Spleen (tissue), 11 donors: Measurements from ENCODE around the gene AFAP1. TPM values are rescaled to one million over a fixed set of nuclear protein-coding genes. Genes with fewer than 3 reads are reported as not detected.

ENCODE experiments used
- DNase-seq: peaks from one replicate; pipeline ENCODE4 v3.0.0-alpha.2; 2020
- H3K27ac ChIP-seq, 8 donors: fragments of 200-600 bp; sonication (generic) in 7 of 8; 1 replicate in 4 of 8; 2 replicates in 4 of 8; pipeline versions ENCODE4 v1.5.0 to v1.8.0; 2016 to 2021; ENCODE audit warnings: inconsistent platforms in 4 of 8, mild to moderate bottlenecking in 4 of 8, moderate library complexity in 1 of 8
- H3K27me3 ChIP-seq, 7 donors: fragments of 200-600 bp; sonication (generic) in 6 of 7; replicated peaks in 1 of 7; 1 replicate in 4 of 7; 2 replicates in 3 of 7; pipeline versions ENCODE4 v1.5.0 to v1.8.0; 2016 to 2021; ENCODE audit warnings: inconsistent platforms in 3 of 7, mild to moderate bottlenecking in 1 of 7
- H3K36me3 ChIP-seq, 6 donors: fragments of 200-600 bp; sonication (generic) in 5 of 6; 1 replicate in 4 of 6; 2 replicates in 2 of 6; pipeline versions ENCODE4 v1.5.0 to v1.8.0; 2016 to 2021; ENCODE audit warnings: inconsistent platforms in 2 of 6
- H3K4me1 ChIP-seq, 6 donors: fragments of 200-600 bp; sonication (generic) in 5 of 6; 1 replicate in 3 of 6; 2 replicates in 3 of 6; pipeline versions ENCODE4 v1.5.0 to v1.8.0; 2016 to 2021; ENCODE audit warnings: inconsistent platforms in 3 of 6
- H3K4me3 ChIP-seq, 8 donors: fragments of 200-600 bp; sonication (generic) in 7 of 8; 1 replicate in 4 of 8; 2 replicates in 4 of 8; pipeline versions ENCODE4 v1.5.0 to v1.8.0; 2016 to 2021; ENCODE audit warnings: inconsistent platforms in 4 of 8, mild to moderate bottlenecking in 4 of 8, moderate library complexity in 2 of 8
- H3K9me3 ChIP-seq, 8 donors: fragments of 200-600 bp; sonication (generic) in 7 of 8; 1 replicate in 4 of 8; 2 replicates in 4 of 8; pipeline versions ENCODE4 v1.5.0 to v1.8.0; 2016 to 2021; ENCODE audit warnings: inconsistent platforms in 4 of 8
- CTCF ChIP-seq, 11 experiments: fragments of 200-600 bp in 7 of 11; fragments of 450-650 bp in 4 of 11; sonication (generic) in 4 of 11; IDR thresholded peaks in 8 of 11; conservative IDR thresholded peaks in 3 of 11; 1 replicate in 7 of 11; 2 replicates in 4 of 11; pipeline versions ENCODE4 v1.4.0 to v1.8.0; 2016 to 2021; ENCODE audit warnings: antibody characterized with exemption in 11 of 11, inconsistent platforms in 4 of 11, mild to moderate bottlenecking in 1 of 11
- POLR2A ChIP-seq, 3 donors: fragments of 450-650 bp; IDR thresholded peaks; one replicate each; pipeline ENCODE4 v1.5.1; 2017; ENCODE audit warnings: antibody characterized with exemption in 3 of 3, mild to moderate bottlenecking in 1 of 3
- POLR2AphosphoS5 ChIP-seq, 3 donors: sonication (generic); formaldehyde crosslinking; IDR thresholded peaks; one replicate each; pipeline ENCODE4 v1.5.1; 2017; ENCODE audit warnings: antibody characterized with exemption in 3 of 3
- WGBS, 5 donors: extraction: QIAGEN DNeasy Blood & Tissue Kit in 3 of 5; methylation state at CpG; one replicate each; pipeline versions ENCODE4 v1.1.5 to v1.1.7; 2013 to 2018; 5-methylcytosine and 5-hydroxymethylcytosine counted together
- intact Hi-C: fragments of 100-400 bp; cut with DNase I; formaldehyde crosslinking; loops from one replicate; pipeline ENCODE4 v1.15.0; 2023; ENCODE audit warnings: low total_unique reads
- polyA plus RNA-seq, 3 donors: library from polyadenylated mRNA; stranded (reverse); fragments of 200-250 nt; gene quantifications; one replicate each; pipeline ENCODE4 v1.2.1, GENCODE V29; 2013
- total RNA-seq, 7 donors: library from RNA; depleted of rRNA in 3 of 7; stranded (reverse); fragments of >200 nt in 3 of 7; fragmentation: NEBNext Ultra II Directional in 4 of 7; extraction: Animal tissue kit (Norgen Biotek cat#: 25700) in 4 of 7; gene quantifications; one replicate each; pipeline versions ENCODE4 v1.1.0 to v1.2.1, GENCODE V29; 2016 to 2021
- donor health status: healthy with polysubstance abuse.
- donor health status: DM: no; HTN: no; CAD: no; lungs with moderate emphysema.
- donor health status: DM: no; HTN: no; CAD: no.
- donor health status: Bipolar disorder and iron deficiency.
- donor health status: healthy.
- donor health status: DM: no; HTN: no; CAD: no.
- donor health status: DM: yes; HTN: yes; CAD: no.

Gene AFAP1
- total and polyA plus RNA-seq, 10 donors, result 1.6 to 29.2 (median 12.1) TPM

DNA sequence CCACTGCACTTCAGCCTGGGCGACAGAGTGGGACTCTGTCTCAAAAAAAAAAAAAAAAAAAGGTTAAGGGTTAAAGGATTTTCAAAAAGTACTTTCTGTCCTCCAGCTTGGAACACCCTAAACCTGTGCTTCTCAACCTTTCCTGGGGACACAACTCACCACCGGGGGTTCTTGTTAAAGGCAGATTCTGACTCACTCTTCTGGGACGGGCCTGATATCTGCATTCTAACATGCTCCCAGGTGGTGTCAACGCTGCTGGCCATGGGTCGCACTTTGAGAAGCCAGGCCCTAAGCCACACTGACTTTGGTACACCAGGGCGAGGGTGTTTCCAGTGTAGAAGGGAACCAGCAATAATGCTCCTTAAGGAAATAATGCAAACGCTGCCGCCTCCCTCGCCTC is 46.1 kb downstream of the AFAP1 start:
- Histone ChIP-seq H3K4me3 (no peak overlapping the region), H3K27me3 (no peaks in the 10 kb centered on the region), H3K36me3 (no peaks in the 10 kb centered on the region), H3K4me1 (peaks cover 0 to 10% (median 0%) of the 10 kb centered on the region in 6 donors), H3K9me3 (peaks cover 5 to 13% (median 9%) of the 10 kb centered on the region in 8 donors), H3K27ac (peak overlapping the region in 1 of 8 donors; percentile 8)
- 82 to 92% (median 86%) methylated on average over 9 of the region's 9 CpGs for WGBS, 5 donors
- no peak for TF ChIP-seq CTCF (IDR thresholded peaks at IDR 0.05 in 8 of 11, conservative IDR thresholded peaks at IDR 0.05 in 3 of 11)
- TF ChIP-seq POLR2A (IDR thresholded peaks at IDR 0.05), result no peak
- TF ChIP-seq POLR2AphosphoS5 (IDR thresholded peaks at IDR 0.05), result no peak
- intact Hi-C loops, result no loop called here
- DNase-seq, result no peak

- no peaks in the 10 kb centered on the region for H3K27me3 ChIP-seq
- no peaks in the 10 kb centered on the region for H3K36me3 ChIP-seq
- H3K27ac ChIP-seq, result peak overlapping the region in 5 of 8 donors; percentile 16 to 30 (median 24)
- H3K4me1 ChIP-seq, result peaks cover 0 to 10% (median 0%) of the 10 kb centered on the region in 6 donors
- DNase-seq, result no peak
- H3K4me3 ChIP-seq, result no peak overlapping the region
- peaks cover 5 to 20% (median 14%) of the 10 kb centered on the region in 8 donors for H3K9me3 ChIP-seq
- intact Hi-C loops, result no loop called here
- 49 to 68% (median 58%) methylated on average over 12 of the region's 12 CpGs for WGBS, 5 donors
- TF ChIP-seq POLR2AphosphoS5 (IDR thresholded peaks at IDR 0.05), result no peak
- TF ChIP-seq POLR2A (IDR thresholded peaks at IDR 0.05), result no peak
- no peak for TF ChIP-seq CTCF (IDR thresholded peaks at IDR 0.05 in 8 of 11, conservative IDR thresholded peaks at IDR 0.05 in 3 of 11)
Measured at GRCh38 chr4:7892212-7893019, 47.2 kb downstream of the AFAP1 start.

GRCh38 chr4:7890635-7891393 is 48.8 kb downstream of the AFAP1 start:
- Histone ChIP-seq H3K36me3 (no peaks in the 10 kb centered on the region), H3K27me3 (no peaks in the 10 kb centered on the region), H3K4me3 (no peak overlapping the region), H3K9me3 (peaks cover 5 to 20% (median 14%) of the 10 kb centered on the region in 8 donors), H3K27ac (peak overlapping the region in 2 of 8 donors; percentile 4 to 35), H3K4me1 (peaks cover 0 to 19% (median 0%) of the 10 kb centered on the region in 6 donors)
- no peak for TF ChIP-seq POLR2AphosphoS5 (IDR thresholded peaks at IDR 0.05)
- TF ChIP-seq POLR2A (IDR thresholded peaks at IDR 0.05), result no peak
- no peak for TF ChIP-seq CTCF (IDR thresholded peaks at IDR 0.05 in 8 of 11, conservative IDR thresholded peaks at IDR 0.05 in 3 of 11)
- intact Hi-C loops, result no loop called here
- WGBS, 5 donors, result 63 to 73% (median 69%) methylated on average over 7 of the region's 7 CpGs
- DNase-seq, result no peak

GRCh38 chr4:7887436-7887835 is 52.2 kb downstream of the AFAP1 start:
- Histone ChIP-seq H3K9me3 (peaks cover 5 to 20% (median 14%) of the 10 kb centered on the region in 8 donors), H3K27me3 (no peaks in the 10 kb centered on the region), H3K4me1 (peaks cover 0 to 25% (median 0%) of the 10 kb centered on the region in 6 donors), H3K4me3 (no peak overlapping the region), H3K27ac (no peak overlapping the region), H3K36me3 (no peaks in the 10 kb centered on the region)
- no peak for DNase-seq
- TF ChIP-seq CTCF (IDR thresholded peaks at IDR 0.05 in 8 of 11, conservative IDR thresholded peaks at IDR 0.05 in 3 of 11), result no peak
- no peak for TF ChIP-seq POLR2AphosphoS5 (IDR thresholded peaks at IDR 0.05)
- TF ChIP-seq POLR2A (IDR thresholded peaks at IDR 0.05), result no peak
- WGBS, 5 donors, result 85 to 93% (median 88%) methylated on average over 3 of the region's 3 CpGs
- intact Hi-C loops, result no loop called here
